Vagina (tissue), 2 donors: ENCODE results near the gene NOB1.

Experiments used
- POLR2A ChIP-seq, 2 donors: fragments of 450-650 bp; IDR thresholded peaks; one replicate each; pipeline ENCODE4 v1.6.1; 2017; ENCODE audit warnings: antibody characterized with exemption in 2 of 2, mild to moderate bottlenecking in 2 of 2, moderate library complexity in 2 of 2
- POLR2AphosphoS5 ChIP-seq, 2 donors: sonication (generic); formaldehyde crosslinking; IDR thresholded peaks; one replicate each; pipeline ENCODE4 v1.9.0; 2017; ENCODE audit warnings: antibody characterized with exemption in 2 of 2, mild to moderate bottlenecking in 2 of 2, low read depth in 1 of 2; ENCODE audit not compliant: insufficient read depth in 1 of 2
- TF ChIP-seq, protein P1 (sequence below), 3 experiments: fragments of 450-650 bp in 2 of 3; fragments of 200-600 bp in 1 of 3; sonication (generic) in 1 of 3; IDR thresholded peaks; one replicate each; pipeline ENCODE4 v1.5.1; 2017 to 2019; ENCODE audit warnings: antibody characterized with exemption in 3 of 3, mild to moderate bottlenecking in 2 of 3, moderate library complexity in 2 of 3

DNA sequence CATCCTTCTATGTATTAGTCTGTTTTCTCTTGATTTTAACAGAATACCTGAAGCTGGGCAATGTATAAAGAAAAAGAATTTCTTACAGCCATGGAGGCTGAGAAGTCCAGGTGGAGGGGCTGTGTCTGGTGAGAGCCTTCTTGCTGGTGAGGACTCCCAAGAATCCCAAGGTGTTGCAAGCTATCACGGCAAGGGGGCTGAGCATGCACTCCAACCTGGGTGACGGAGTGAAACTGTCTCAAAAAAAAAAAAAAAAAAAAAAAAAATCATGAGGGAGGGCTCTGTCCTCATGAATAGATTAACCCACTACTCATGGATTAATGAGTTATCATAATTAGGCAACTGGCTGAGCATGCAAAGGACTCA lies 47.8 kb downstream of the NOB1 start:
- no peak for TF ChIP-seq POLR2A (IDR thresholded peaks at IDR 0.05)
- TF ChIP-seq, protein P1, sequence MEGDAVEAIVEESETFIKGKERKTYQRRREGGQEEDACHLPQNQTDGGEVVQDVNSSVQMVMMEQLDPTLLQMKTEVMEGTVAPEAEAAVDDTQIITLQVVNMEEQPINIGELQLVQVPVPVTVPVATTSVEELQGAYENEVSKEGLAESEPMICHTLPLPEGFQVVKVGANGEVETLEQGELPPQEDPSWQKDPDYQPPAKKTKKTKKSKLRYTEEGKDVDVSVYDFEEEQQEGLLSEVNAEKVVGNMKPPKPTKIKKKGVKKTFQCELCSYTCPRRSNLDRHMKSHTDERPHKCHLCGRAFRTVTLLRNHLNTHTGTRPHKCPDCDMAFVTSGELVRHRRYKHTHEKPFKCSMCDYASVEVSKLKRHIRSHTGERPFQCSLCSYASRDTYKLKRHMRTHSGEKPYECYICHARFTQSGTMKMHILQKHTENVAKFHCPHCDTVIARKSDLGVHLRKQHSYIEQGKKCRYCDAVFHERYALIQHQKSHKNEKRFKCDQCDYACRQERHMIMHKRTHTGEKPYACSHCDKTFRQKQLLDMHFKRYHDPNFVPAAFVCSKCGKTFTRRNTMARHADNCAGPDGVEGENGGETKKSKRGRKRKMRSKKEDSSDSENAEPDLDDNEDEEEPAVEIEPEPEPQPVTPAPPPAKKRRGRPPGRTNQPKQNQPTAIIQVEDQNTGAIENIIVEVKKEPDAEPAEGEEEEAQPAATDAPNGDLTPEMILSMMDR (IDR thresholded peaks at IDR 0.05), result no peak
- TF ChIP-seq POLR2AphosphoS5 (IDR thresholded peaks at IDR 0.05; ENCODE audit: insufficient read depth in 1 of 2, low read depth in 1 of 2), result no peak
